ENCODE data around the gene PLA1A.

The PLA1A gene

GRCh38 chr3:119652306-119653033 is 54.8 kb downstream of the PLA1A start:
- Mint-ChIP-seq H3K9me3 (no peaks in the 10 kb centered on the region), H3K4me3 (no peak overlapping the region), H3K4me1 (peaks cover 33% of the 10 kb centered on the region), H3K27ac (peak overlapping the region in 1 of 3 experiments; percentile 37), H3K36me3 (ENCODE audit: low read depth) (no peaks in the 10 kb centered on the region), H3K27me3 (ENCODE audit: low read depth) (peaks cover 3% of the 10 kb centered on the region)
- no peak for TF ChIP-seq CTCF (IDR thresholded peaks at IDR 0.05; ENCODE audit: unreplicated experiment in 3 of 3)

GRCh38 chr3:119653876-119654275 is 56.2 kb downstream of the PLA1A start:
- Mint-ChIP-seq H3K27me3 (ENCODE audit: low read depth) (no peaks in the 10 kb centered on the region), H3K9me3 (no peaks in the 10 kb centered on the region)

GRCh38 chr3:119657887-119658702 is 60.4 kb downstream of the PLA1A start:
- H3K4me3 Mint-ChIP-seq, result no peak overlapping the region
- no peak overlapping the region for H3K27ac Mint-ChIP-seq
- TF ChIP-seq CTCF (IDR thresholded peaks at IDR 0.05; ENCODE audit: unreplicated experiment in 3 of 3), result no peak
- no peaks in the 10 kb centered on the region for H3K9me3 Mint-ChIP-seq
- H3K27me3 Mint-ChIP-seq (ENCODE audit: low read depth), result peaks cover 3% of the 10 kb centered on the region
- H3K36me3 Mint-ChIP-seq (ENCODE audit: low read depth), result no peaks in the 10 kb centered on the region
- peaks cover 30% of the 10 kb centered on the region for H3K4me1 Mint-ChIP-seq

More at GRCh38 chr3:119653876-119654275, 56.2 kb downstream of the PLA1A start:
- TF ChIP-seq CTCF (IDR thresholded peaks at IDR 0.05; ENCODE audit: unreplicated experiment in 3 of 3), result no peak
- Mint-ChIP-seq H3K36me3 (ENCODE audit: low read depth) (no peaks in the 10 kb centered on the region), H3K4me3 (no peak overlapping the region), H3K4me1 (peaks cover 28% of the 10 kb centered on the region), H3K27ac (no peak overlapping the region)

- Mint-ChIP-seq H3K9me3 (no peaks in the 10 kb centered on the region), H3K4me3 (no peak overlapping the region), H3K4me1 (peaks cover 39% of the 10 kb centered on the region), H3K27ac (no peak overlapping the region), H3K27me3 (ENCODE audit: low read depth) (peaks cover 3% of the 10 kb centered on the region), H3K36me3 (ENCODE audit: low read depth) (no peaks in the 10 kb centered on the region)
- TF ChIP-seq CTCF (IDR thresholded peaks at IDR 0.05; ENCODE audit: unreplicated experiment in 3 of 3), result no peak
Measured at GRCh38 chr3:119658994-119659393, 61.3 kb downstream of the PLA1A start.

DNA sequence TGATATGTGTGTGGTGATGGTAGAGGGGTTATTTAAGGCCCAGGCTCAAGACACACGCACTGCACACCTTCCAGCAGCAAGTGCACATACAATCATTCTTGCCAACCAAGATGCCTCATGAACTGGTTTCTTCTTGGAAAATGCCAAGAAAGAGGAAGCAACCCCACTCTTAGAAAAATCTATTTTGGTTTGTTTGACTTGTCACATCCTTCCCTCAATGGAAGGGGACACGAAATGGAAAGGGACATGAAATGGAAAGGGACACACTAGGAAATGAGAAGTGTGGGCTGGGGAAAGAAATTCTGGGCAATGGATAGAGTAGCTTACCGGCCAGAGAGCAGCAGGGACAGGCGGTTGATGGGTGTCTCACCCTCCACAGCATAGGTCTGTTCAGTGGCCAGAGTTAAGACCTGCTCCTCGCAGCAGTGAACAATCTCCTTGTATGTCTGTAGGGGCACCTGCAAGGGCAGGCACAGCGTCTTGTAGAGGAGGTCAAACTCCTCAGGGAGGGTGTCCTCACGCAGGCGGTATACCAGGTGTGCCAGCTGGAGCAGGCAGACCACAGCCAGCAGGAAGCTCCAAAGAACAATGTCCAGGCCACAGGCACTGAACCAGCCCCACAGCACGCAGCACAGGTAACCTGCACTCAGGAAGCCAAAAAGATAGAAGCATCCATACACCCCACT is 62.1 kb downstream of the PLA1A start:
- Mint-ChIP-seq H3K36me3 (ENCODE audit: low read depth) (no peaks in the 10 kb centered on the region), H3K9me3 (no peaks in the 10 kb centered on the region), H3K27me3 (ENCODE audit: low read depth) (peaks cover 3% of the 10 kb centered on the region), H3K4me3 (no peak overlapping the region), H3K4me1 (peaks cover 46% of the 10 kb centered on the region), H3K27ac (peak overlapping the region in 1 of 3 experiments; percentile 93)
- no peak for TF ChIP-seq CTCF (IDR thresholded peaks at IDR 0.05; ENCODE audit: unreplicated experiment in 3 of 3)

Data from nephron (organoid).